ENCODE results near the gene KRR1.
A peak's percentile ranks its signal among the peaks of the same experiment; 100 is the strongest.
"Not testable (repeated sequence)": the region's sequence is repeated elsewhere in the genome, so short reads cannot be mapped to it uniquely, and the experiment has no call there.

The KRR1 gene

GRCh38 chr12:75525263-75525662 is 13.9 kb upstream of the KRR1 start:
- DNase-seq (ENCODE audit: low spot score), result no peak

GRCh38 chr12:75522124-75522523 is 10.7 kb upstream of the KRR1 start:
- not testable (repeated sequence) for DNase-seq (ENCODE audit: low spot score)

GRCh38 chr12:75521224-75521623 is 9.8 kb upstream of the KRR1 start:
- not testable (repeated sequence) for DNase-seq (ENCODE audit: low spot score)

GRCh38 chr12:75509621-75510020 is 1.8 kb downstream of the KRR1 start:
- DNase-seq (ENCODE audit: low spot score), result peak; percentile 74

DNA sequence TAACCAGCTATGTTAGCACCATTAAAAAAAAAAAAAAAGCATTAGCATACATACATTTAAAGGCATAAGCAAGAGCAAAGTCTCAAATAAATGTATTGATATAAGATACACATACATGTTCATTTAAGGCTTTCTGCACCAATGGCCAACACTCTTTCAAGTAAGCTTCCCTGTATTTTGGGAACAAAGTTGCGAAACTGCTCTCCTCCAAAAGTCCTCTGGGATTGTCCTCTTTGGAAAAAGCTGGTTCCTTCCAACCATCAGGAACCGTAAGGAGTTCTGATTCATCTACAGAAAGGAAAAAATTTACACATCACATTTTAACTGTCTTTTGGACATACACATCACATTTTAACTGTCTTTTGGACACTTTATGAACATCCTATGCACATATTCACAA is 3.2 kb downstream of the KRR1 start:
- DNase-seq (ENCODE audit: low spot score), result peak; percentile 67

DNA sequence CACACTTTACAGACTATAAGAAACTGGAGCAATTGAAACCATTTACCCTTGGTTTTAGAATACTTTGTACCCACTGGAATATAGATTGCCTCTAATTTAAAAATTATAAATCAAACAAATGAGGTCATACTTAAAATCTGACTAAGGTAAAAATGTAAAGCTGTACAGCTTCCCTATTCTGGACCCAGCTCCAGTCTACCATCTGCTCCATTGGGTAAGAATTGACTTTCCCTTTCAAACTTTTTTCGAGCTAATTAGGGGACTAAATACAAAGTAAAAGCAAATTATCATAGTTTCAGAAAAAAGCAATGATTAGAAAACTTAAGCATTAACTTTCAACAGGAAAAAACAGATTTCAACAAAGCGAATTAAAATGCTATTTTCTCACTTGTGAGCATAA is 4.3 kb downstream of the KRR1 start:
- no peak for DNase-seq (ENCODE audit: low spot score)

GRCh38 chr12:75505706-75506312 is 5.6 kb downstream of the KRR1 start:
- peak; percentile 77 for DNase-seq (ENCODE audit: low spot score)

DNA sequence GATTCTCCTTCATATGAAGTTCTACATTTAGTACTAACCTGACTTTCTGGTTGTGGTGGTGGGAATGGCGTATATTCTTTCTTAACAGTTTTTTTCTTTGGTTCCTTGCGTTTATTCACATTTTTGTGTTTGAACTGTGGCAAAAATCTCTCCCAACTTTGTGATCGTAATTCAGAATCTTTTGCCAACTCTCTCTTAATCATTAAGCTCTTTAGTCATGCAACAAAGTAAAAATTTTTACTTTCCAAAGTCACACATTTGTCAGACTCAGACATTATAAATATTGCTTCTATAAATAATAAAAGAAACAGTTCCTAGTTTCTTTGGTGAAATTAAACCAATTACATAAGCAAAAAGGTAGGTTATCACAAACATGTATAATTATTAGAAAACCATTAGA is 7.5 kb downstream of the KRR1 start:
- DNase-seq (ENCODE audit: low spot score), result no peak

DNA sequence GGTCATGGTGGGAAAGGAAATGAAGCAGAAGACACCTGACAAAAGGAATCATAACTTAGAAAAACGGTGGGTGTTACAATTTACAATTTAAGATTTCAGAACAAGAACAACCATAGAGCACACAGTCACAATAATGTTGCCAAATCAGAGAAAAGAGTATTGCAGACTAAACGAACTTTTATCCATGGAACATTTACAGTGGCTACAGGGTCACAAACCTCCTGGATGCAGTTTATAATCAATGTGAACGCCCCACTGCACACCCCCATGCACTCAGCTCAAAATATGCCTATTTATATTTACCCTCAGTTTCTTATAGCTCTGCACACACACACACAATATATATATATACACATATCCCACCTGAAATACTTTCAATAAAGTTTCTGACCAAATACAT is 8.0 kb downstream of the KRR1 start:
- no peak for DNase-seq (ENCODE audit: low spot score)

DNA sequence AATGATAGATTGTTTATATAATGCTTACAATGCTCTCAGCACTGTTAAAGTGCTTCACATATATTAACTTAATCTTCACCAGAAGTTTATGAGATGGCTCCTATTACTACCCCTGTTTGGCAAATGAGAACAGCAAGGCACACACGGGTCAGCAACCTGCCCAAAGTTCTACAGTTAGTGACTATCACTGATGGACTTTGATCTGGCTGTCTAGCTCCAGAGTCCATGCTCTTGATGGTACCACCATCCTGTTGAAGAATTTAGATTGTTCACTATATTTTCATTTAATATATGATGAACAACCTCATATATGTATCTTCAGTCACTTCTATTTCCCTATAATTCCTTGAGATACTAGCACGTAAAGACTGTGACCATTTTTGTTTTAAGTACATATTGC is 20.2 kb downstream of the KRR1 start:
- DNase-seq (ENCODE audit: low spot score), result no peak

DNA sequence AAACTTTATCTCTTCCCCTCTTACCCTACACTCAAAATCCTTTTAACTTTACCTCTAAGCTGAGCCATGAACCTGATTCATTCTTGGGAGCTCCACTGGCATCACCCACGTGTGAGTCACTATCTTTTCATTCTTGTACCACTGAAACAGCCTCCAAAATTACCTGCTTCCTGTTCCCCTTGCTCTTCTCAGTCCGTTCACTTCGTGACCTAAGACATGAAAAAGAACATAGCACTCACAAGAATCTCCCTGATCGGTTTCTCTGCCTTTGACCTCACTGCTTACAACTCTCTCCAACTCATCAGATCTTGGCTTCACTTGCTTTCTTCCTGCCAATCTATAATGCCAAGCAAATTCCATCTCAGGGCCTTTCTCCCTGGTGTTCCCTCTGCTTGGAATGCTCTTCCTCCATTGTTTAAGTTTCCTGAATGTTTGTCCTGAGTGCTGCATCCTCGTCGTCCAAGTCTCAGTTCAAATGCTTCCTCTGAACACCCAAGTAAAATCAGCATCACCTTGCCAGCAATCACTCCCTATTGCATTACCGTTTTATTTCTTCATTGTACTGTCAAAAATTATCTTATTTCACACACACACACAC is 21.7 kb downstream of the KRR1 start:
- peak; percentile 90 for DNase-seq (ENCODE audit: low spot score)

- DNase-seq (ENCODE audit: low spot score), result no peak
Observed at GRCh38 chr12:75489187-75489586, 22.2 kb downstream of the KRR1 start.

DNA sequence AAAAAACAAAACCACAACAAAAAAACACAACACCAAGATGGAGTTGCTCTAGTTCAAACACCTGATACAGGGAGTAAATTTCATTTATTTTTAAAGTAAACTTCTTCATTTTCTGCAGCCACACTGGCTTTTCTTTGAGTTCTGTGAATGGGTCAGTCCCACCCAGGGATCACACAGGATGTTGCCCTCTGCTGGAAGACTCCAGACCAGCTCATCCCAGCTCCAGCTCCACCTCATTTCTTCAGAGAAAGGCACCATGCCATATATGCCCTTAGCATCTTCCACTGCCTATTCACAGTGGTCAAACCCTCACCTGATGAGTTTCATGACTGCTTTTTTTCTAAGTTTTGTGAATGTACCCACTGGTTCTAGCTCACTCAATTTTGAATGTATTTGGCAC is 22.9 kb downstream of the KRR1 start:
- peak; percentile 78 for DNase-seq (ENCODE audit: low spot score)

DNA sequence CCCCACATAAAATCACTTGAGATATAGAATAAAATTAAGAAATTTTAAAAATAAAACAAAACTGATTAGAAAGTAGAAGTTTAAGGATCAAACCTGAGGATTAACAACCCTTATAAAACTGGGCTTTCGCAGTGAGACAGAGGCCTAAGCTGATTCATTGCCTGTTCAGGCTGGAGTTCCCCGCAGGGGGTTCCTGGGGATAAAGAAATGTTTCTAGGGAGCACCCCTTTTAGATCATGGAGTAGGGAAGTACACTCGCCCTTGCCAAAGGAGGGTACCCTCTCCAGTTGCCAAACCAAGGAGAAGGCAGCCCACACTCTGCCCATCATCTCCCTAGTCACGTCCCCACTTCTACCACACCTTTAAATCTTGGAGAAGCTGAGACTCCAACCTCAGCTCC is 24.1 kb downstream of the KRR1 start:
- DNase-seq (ENCODE audit: low spot score), result no peak

DNA sequence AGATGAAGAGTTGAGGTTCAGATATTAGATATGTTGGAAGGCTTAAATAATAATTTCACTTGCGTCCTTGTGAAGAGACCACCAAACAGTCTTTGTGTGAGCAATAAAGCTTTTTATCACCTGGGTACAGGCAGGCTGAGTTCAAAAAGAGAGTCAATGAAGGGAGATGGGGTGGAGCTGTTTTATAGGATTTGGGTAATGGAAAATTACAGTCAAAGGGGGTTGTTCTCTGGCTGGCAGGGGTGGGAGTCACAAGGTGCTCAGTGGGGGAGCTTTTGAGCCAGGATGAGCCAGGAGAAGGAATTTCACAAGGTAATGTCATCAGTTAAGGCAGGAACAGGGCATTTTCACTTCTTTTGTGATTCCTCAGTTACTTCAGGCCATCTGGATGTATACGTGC is 27.0 kb downstream of the KRR1 start:
- not testable (repeated sequence) for DNase-seq (ENCODE audit: low spot score)

DNA sequence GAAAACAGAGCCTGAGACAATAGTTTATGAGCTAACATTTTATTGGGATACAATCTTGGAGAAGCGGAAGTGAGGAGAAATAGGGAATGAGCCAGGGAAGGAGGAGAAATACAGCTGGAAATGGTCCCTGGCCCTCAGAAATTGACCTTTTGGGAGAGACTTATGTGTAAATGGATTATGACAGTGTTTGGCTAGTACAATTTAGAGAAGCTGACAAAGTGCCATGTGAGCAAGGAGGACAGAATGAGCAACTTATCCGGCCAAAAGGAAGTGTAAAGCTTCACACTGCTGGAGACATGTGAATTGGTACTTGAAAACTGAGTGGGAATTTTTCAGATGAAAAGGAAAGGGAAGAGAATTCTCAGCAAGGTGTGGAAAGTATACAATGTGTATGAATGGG is 28.0 kb downstream of the KRR1 start:
- peak; percentile 57 for DNase-seq (ENCODE audit: low spot score)

DNA sequence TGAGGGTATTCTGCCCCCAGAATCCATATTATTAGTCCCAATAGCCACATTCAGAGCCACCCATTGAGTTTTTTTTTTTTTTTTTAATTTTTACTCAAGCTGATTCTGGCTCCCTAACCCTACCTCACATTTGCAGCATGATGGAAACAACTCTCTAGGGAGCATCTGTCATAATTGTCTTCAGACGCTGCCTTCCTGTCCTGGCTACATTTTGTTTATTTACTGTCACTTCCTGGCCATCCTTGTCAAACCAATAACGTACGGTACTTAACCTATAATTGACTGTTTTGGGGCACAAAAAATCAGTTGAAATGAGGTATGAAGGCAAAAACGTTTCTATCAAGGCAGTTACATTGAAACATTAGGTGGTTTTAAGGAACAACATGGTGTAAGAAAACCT is 28.8 kb downstream of the KRR1 start:
- DNase-seq (ENCODE audit: low spot score), result no peak

DNA sequence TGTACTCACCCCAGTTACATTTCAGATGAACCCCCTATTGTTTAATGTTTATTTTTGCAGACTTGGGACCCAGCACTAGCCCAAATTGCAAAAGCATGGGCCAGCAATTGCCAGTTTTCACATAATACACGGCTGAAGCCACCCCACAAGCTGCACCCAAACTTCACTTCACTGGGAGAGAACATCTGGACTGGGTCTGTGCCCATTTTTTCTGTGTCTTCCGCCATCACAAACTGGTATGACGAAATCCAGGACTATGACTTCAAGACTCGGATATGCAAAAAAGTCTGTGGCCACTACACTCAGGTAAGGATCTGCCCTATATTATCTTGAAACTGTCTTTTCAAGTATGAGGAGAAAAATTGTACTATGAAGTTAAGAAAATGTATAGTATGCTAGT is 29.6 kb downstream of the KRR1 start:
- DNase-seq (ENCODE audit: low spot score), result peak; percentile 91

GRCh38 chr12:75481013-75481705 is 30.2 kb downstream of the KRR1 start:
- DNase-seq (ENCODE audit: low spot score), result no peak

GRCh38 chr12:75480469-75480949 is 30.9 kb downstream of the KRR1 start, which contains the start of gene GLIPR1:
Gene GLIPR1 (plus strand): TSS chr12:75480755. CDS start chr12:75480881, 126 bp downstream.
- peak; percentile 99 for DNase-seq (ENCODE audit: low spot score)

DNA sequence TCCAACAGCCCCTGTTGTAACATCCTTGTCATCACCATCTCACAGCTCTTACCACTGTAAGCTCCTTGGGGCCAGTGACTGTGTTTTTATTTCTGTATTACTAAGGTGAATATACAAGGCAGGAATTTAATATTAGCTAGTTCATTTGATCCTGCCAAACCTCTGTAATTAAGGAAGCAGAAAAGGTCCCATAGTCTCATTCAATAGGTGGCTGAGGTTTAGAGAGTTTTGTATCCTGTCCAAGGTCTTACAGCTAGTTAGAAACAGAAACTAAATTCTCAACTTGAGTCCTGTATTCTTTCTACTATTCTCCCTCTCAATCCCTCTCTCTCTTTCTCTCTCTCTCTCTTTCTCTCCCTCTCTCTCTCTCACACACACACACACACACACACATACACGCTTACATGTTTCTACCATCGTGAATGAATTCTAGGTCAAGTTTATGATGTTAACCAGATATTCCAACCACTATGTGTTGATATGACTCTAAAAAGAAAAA is 31.4 kb downstream of the KRR1 start:
- DNase-seq (ENCODE audit: low spot score), result no peak

DNA sequence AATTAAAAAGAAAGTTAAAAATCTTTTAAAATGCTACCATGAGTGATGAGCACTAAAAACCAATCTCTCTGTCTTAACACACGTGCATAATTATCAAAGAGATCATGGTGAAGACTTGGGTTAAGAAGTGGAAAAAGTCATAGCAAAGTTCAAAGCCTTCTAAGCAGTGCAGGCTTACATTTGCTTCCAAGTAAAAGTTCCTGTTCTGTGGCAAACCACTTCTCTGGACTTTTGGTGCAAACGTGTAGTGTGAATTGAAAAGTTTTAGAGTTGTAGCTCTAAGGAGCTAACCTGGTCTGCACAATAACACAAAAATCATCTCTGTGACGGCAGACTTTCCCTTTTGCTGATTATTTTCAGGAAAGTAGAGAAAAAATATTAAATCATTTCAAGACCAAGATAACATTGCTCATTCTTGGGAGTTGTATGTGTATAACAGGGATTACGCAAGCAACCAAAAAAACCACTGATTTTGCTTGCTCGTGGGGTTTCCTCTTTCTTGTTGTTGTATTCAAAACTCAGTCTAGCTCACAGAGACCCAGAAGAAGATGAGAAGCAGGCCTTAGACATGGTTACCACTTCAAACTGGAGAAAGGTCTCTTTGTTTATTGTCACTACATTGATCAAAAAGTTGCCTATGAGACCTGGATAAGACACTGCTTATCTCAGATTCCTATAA is 33.2 kb downstream of the KRR1 start:
- no peak for DNase-seq (ENCODE audit: low spot score)

- DNase-seq (ENCODE audit: low spot score), result no peak
Observed at GRCh38 chr12:75477137-75477536, 34.3 kb downstream of the KRR1 start.
